ENCODE data around the gene D2HGDH. TPM values are rescaled to one million over a fixed set of nuclear protein-coding genes. Genes with fewer than 3 reads are reported as not detected.
"Not testable (repeated sequence)": the region's sequence is repeated elsewhere in the genome, so short reads cannot be mapped to it uniquely, and the experiment has no call there.

Gene D2HGDH
- total RNA-seq, 1 donor from 2014 or later = 10.0 TPM

- Histone ChIP-seq H3K4me1 (ENCODE audit: insufficient read depth, low read length) (peaks cover 16% of the 10 kb centered on the region), H3K4me3 (ENCODE audit: insufficient read depth, low read depth, low read length) (peak overlapping the region; percentile 45), H3K9me3 (ENCODE audit: insufficient read depth, low read depth, low read length) (no peaks in the 10 kb centered on the region), H3K4me2 (ENCODE audit: low read length) (peak overlapping the region; percentile 86), H3K36me3 (ENCODE audit: insufficient read depth, low read length) (no peaks in the 10 kb centered on the region), H4K20me1 (ENCODE audit: insufficient read depth, low read length) (no peaks in the 10 kb centered on the region), H3K27ac (ENCODE audit: low read depth, low read length) (no peak overlapping the region), H3K79me2 (ENCODE audit: insufficient read depth, low read length) (no peaks in the 10 kb centered on the region), H2AFZ (ENCODE audit: low read depth, low read length) (peak overlapping the region; percentile 85), H3K27me3 (ENCODE audit: insufficient read depth, low read length) (peaks cover 4% of the 10 kb centered on the region), H3K9ac (ENCODE audit: low read length) (no peak overlapping the region)
- peaks cover 6% of the 10 kb centered on the region for H3K4me1 Mint-ChIP-seq (ENCODE audit: low read depth, unreplicated experiment)
- peak; percentile 57 for TF ChIP-seq EZH2 (IDR thresholded peaks at IDR 0.05; ENCODE audit: insufficient read depth, low read length)
- no peak for TF ChIP-seq CTCF (IDR thresholded peaks at IDR 0.05; ENCODE audit: insufficient read depth, low read depth, low read length)
- peaks cover 16% of the 10 kb centered on the region for H3K27me3 Mint-ChIP-seq (ENCODE audit: low read depth, unreplicated experiment)
- FAIRE-seq (no peak), DNase-seq (ENCODE audit: low read depth) (peak; percentile 34)
- no peaks in the 10 kb centered on the region for H3K9me3 Mint-ChIP-seq (ENCODE audit: unreplicated experiment)
- no peaks in the 10 kb centered on the region for H3K36me3 Mint-ChIP-seq (ENCODE audit: low read depth, unreplicated experiment)
- no peak overlapping the region for H3K4me3 Mint-ChIP-seq (ENCODE audit: unreplicated experiment)
- no peak overlapping the region for H3K27ac Mint-ChIP-seq (ENCODE audit: unreplicated experiment)
Observed at GRCh38 chr2:241803387-241804325, 69.2 kb downstream of the D2HGDH start.

GRCh38 chr2:241804326-241805229, 70.1 kb downstream of the D2HGDH start:
- FAIRE-seq (no peak), DNase-seq (ENCODE audit: low read depth) (no peak)
- Histone ChIP-seq H3K27me3 (ENCODE audit: insufficient read depth, low read length) (peaks cover 4% of the 10 kb centered on the region), H3K4me1 (ENCODE audit: insufficient read depth, low read length) (peaks cover 16% of the 10 kb centered on the region), H2AFZ (ENCODE audit: low read depth, low read length) (peak overlapping the region; percentile 85), H3K79me2 (ENCODE audit: insufficient read depth, low read length) (no peaks in the 10 kb centered on the region), H3K9ac (ENCODE audit: low read length) (no peak overlapping the region), H3K4me2 (ENCODE audit: low read length) (peak overlapping the region; percentile 86), H4K20me1 (ENCODE audit: insufficient read depth, low read length) (no peaks in the 10 kb centered on the region), H3K36me3 (ENCODE audit: insufficient read depth, low read length) (no peaks in the 10 kb centered on the region), H3K27ac (ENCODE audit: low read depth, low read length) (no peak overlapping the region), H3K9me3 (ENCODE audit: insufficient read depth, low read depth, low read length) (no peaks in the 10 kb centered on the region), H3K4me3 (ENCODE audit: insufficient read depth, low read depth, low read length) (peak overlapping the region; percentile 28)
- Mint-ChIP-seq H3K27ac (ENCODE audit: unreplicated experiment) (no peak overlapping the region), H3K36me3 (ENCODE audit: low read depth, unreplicated experiment) (no peaks in the 10 kb centered on the region), H3K9me3 (ENCODE audit: unreplicated experiment) (no peaks in the 10 kb centered on the region), H3K27me3 (ENCODE audit: low read depth, unreplicated experiment) (peaks cover 16% of the 10 kb centered on the region), H3K4me1 (ENCODE audit: low read depth, unreplicated experiment) (peaks cover 6% of the 10 kb centered on the region), H3K4me3 (ENCODE audit: unreplicated experiment) (no peak overlapping the region)
- TF ChIP-seq CTCF (IDR thresholded peaks at IDR 0.05; ENCODE audit: insufficient read depth, low read depth, low read length) = no peak
- no peak for TF ChIP-seq EZH2 (IDR thresholded peaks at IDR 0.05; ENCODE audit: insufficient read depth, low read length)

- not testable (repeated sequence) for H3K4me2 ChIP-seq (ENCODE audit: low read length); DNase-seq (ENCODE audit: low read depth); H3K36me3 Mint-ChIP-seq (ENCODE audit: low read depth, unreplicated experiment); H3K27ac Mint-ChIP-seq (ENCODE audit: unreplicated experiment); H3K4me3 Mint-ChIP-seq (ENCODE audit: unreplicated experiment); H3K9ac ChIP-seq (ENCODE audit: low read length); H3K9me3 Mint-ChIP-seq (ENCODE audit: unreplicated experiment); H3K27me3 ChIP-seq (ENCODE audit: insufficient read depth, low read length); H3K79me2 ChIP-seq (ENCODE audit: insufficient read depth, low read length); H3K4me3 ChIP-seq (ENCODE audit: insufficient read depth, low read depth, low read length); H4K20me1 ChIP-seq (ENCODE audit: insufficient read depth, low read length); H3K36me3 ChIP-seq (ENCODE audit: insufficient read depth, low read length); H3K27ac ChIP-seq (ENCODE audit: low read depth, low read length); FAIRE-seq; H2AFZ ChIP-seq (ENCODE audit: low read depth, low read length); H3K9me3 ChIP-seq (ENCODE audit: insufficient read depth, low read depth, low read length); H3K27me3 Mint-ChIP-seq (ENCODE audit: low read depth, unreplicated experiment); H3K4me1 Mint-ChIP-seq (ENCODE audit: low read depth, unreplicated experiment)
- H3K4me1 ChIP-seq (ENCODE audit: insufficient read depth, low read length) = peaks cover 16% of the 10 kb centered on the region
Observed at GRCh38 chr2:241806217-241806616, 71.8 kb downstream of the D2HGDH start.
